CD4-positive, alpha-beta T cell treated with Interleukin-17A for 1 hour (primary cell): Measurements from ENCODE around the gene CIDEC.
A peak's percentile ranks its signal among the peaks of the same experiment; 100 is the strongest.

ENCODE experiments used
- DNase-seq: peaks from one replicate; pipeline ENCODE4 v3.0.0-alpha.2; 2020

The CIDEC gene

DNA sequence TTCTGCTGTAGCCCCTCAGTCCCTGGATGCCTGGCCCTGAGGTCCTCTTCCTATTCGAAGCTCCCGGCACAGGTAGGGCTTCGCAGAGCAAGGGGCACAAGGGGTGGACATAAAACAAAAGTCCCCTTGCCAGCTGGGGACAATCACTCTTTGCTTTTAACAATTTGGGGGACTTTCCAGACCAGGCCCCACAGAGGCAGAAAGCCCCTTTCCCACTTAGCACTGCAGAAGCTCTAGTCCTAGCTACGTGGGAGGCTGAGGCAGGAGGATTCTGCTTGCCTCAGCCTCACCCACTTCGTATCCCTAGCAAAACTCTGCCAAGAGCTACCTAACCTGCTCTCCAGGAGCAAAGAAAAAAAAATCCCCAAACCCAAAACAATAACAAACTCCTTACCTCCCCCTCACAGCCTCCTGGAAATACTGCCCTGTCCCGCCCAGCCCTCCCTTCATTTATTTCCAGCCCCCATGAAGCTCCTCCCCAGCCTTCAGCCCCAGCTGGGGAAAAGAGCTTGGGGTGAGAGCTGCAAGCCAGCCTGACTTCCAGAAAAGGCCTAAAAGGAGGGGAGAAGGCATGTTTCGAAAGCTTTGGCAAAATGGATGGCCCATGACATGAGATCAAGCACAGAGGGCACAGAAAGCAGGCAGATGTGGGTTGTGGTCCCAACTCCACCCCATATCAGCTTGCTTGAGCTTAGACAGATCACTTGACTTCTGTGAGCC, at the start of gene CIDEC:
TSS of gene CIDEC (minus strand) at position 424 of the 720 bp plus-strand sequence. CDS start 1,767 bp downstream, outside the sequence.
- no peak for DNase-seq

- DNase-seq = no peak
Observed at GRCh38 chr3:9928158-9928557, 48.1 kb upstream of the CIDEC start.

GRCh38 chr3:9918261-9919038, 38.4 kb upstream of the CIDEC start:
- DNase-seq = no peak

GRCh38 chr3:9917820-9918219, 37.8 kb upstream of the CIDEC start:
- no peak for DNase-seq

GRCh38 chr3:9916734-9917680, 37.0 kb upstream of the CIDEC start, which contains the start of gene IL17RC:
Gene IL17RC (plus strand): TSS chr3:9917098. CDS start chr3:9917316, 218 bp downstream.
- DNase-seq = no peak

- no peak for DNase-seq
Observed at GRCh38 chr3:9916346-9916733, 36.3 kb upstream of the CIDEC start.

DNA sequence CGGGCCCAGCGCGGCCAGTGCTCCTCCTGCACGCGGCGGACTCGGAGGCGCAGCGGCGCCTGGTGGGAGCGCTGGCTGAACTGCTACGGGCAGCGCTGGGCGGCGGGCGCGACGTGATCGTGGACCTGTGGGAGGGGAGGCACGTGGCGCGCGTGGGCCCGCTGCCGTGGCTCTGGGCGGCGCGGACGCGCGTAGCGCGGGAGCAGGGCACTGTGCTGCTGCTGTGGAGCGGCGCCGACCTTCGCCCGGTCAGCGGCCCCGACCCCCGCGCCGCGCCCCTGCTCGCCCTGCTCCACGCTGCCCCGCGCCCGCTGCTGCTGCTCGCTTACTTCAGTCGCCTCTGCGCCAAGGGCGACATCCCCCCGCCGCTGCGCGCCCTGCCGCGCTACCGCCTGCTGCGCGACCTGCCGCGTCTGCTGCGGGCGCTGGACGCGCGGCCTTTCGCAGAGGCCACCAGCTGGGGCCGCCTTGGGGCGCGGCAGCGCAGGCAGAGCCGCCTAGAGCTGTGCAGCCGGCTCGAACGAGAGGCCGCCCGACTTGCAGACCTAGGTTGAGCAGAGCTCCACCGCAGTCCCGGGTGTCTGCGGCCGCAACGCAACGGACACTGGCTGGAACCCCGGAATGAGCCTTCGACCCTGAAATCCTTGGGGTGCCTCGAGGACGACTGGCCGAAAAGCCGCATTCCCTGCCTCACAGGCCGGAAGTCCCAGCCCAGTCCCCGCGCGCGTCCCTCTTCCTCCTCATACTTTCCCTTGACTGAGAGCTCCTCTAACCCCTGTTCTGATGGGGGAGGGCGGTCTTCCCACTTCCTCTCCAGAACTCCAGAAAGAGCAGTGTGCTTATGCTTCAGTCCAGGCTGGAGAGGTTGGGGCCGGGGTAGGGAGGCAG, 35.4 kb upstream of the CIDEC start:
- DNase-seq = no peak

GRCh38 chr3:9914559-9915253, 34.7 kb upstream of the CIDEC start:
- DNase-seq = no peak

- DNase-seq = no peak
Observed at GRCh38 chr3:9914011-9914410, 34.0 kb upstream of the CIDEC start.

DNA sequence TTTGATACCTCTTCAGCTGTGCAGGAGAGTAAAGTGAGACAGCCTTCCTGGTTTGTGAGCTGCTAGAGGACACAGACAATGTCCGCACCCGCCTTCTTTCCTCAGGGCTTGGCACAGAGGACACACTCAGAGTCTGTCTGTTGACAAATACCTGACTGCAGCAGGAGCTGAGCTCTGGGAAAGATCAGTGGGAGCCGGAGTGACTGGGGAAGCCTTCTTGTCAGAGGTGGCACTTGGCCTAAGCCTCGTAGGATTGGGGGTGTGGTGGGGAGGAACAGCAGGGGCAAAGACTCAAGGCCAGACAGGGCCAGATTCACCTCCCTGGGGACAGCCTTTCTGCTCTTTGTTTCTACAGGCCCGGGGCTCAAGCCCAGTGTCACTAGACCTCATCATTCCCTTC, 33.5 kb upstream of the CIDEC start:
- no peak for DNase-seq

DNA sequence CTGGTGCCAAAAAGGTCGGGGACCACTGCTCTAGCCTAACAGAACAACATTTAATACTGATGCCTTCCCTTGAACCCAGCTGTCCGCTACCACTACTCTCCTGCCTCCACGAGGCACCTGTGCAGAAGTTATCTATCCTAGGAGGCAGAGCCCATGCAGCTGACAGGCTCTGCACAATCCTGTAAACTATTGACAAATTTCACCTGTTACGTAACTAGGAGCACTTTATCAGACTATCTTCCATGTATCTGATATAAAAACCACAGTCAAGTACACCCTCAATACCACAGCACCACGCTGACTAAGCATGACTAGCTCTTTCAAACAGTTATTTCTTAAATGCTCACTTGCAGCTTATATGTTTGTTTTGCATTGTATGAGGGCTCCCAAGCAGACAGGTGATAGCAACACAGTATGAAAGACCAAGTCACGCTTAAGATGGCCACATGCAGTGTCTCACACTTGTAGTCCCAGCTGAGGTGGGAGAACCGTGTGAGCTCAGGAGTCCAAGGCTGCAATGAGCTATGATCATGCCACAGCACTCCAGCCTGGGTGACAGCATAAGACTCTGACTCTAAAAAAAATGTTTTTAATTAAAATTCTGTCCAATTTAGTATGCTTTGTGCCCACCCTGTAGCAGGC, 32.4 kb upstream of the CIDEC start:
- peak; percentile 43 for DNase-seq

GRCh38 chr3:9911863-9912262, 31.8 kb upstream of the CIDEC start:
- no peak for DNase-seq

DNA sequence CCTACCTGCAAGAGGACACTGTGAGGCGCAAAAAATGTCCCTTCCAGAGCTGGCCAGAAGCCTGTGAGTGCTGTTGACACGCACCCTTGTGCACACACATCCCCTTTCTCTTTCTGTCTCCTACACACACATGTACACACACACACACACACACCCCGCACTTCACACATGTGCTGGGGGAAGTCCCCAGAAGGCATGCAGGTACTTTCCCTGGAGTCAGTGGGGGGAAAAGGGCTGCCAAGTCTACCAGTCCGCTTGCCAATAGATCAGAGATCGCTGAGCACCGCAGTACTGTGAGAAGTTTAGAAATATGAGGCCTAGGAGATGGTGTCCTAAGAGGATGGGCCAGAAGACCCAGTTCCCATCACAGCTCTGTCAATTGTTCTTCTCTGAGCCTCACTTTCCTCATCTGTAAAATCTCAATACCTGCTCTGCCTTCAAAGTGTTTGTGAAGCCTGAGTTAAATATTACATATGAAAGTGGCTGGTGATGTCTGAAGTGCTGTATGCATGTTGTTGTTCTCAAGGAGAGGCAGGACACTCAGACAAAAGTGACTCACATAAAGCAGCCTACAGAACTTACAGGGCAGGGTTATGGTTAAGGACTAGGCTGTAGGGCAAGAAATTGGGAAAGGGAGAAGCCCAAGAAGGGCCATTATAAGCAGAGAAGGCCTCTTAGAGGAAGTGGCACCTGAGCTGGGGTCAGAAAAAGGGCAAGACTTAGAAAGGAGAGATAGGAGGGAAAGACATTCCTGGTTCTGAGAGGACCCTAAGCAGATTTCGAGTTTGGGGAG, 29.4 kb upstream of the CIDEC start:
- peak; percentile 35 for DNase-seq

DNA sequence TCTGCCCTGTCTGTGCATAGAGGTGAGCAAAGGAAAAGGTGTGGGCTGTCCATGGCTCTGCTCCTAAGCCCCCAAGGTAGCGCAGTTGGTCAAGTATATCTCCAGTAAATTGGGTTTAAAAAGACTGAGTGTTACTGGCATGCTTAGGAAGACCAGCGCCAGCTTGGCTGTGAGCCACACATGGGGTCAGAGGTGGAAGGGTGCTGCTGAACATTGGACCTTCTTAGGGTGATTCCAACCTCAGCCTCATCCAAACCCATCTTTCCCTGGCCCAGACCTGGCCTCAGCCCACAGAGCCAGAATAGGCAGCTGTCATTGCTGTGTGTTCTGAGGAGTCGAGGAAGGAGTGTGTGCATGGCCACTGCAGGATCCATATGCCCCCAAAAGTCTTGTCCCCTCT, 28.2 kb upstream of the CIDEC start:
- DNase-seq = no peak

- no peak for DNase-seq
Observed at GRCh38 chr3:9906480-9906879, 26.4 kb upstream of the CIDEC start.

DNA sequence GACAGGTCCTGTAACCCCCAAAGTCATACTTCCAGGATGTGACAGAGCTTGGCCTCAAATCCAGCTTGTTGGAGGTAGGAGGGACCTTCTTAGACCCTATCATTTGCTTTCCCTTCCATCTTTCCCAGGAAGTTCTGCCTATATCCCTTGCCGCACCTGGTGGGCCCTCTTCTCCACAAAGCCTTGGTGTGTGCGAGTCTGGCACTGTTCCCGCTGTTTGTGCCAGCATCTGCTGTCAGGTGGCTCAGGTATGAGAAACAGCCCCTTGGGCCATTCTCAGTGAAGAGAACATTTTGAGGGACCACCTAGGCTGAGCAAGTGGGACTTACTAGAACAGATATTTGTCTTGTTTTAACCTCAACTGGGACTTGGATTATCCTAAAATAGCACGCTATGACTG, 23.9 kb upstream of the CIDEC start:
- DNase-seq = no peak

DNA sequence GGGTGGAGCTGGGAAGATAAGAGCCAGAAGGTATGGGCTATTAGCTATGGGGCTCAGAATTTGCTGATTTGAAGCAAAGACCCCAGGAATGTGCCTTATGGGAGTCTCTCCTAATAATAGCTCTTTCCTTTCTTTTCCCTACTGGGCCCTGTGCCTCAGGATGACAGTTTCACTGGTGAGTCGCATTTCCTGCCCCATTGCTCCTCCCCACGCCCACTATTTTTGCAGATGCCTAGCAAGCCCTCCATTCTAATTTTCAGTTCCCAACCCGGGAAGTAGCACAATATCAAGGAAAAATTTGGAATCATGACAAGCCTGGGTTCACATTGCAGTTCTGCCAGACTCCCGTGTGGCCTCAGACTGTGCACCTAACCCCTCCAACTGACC, 23.2 kb upstream of the CIDEC start:
- DNase-seq = no peak

DNA sequence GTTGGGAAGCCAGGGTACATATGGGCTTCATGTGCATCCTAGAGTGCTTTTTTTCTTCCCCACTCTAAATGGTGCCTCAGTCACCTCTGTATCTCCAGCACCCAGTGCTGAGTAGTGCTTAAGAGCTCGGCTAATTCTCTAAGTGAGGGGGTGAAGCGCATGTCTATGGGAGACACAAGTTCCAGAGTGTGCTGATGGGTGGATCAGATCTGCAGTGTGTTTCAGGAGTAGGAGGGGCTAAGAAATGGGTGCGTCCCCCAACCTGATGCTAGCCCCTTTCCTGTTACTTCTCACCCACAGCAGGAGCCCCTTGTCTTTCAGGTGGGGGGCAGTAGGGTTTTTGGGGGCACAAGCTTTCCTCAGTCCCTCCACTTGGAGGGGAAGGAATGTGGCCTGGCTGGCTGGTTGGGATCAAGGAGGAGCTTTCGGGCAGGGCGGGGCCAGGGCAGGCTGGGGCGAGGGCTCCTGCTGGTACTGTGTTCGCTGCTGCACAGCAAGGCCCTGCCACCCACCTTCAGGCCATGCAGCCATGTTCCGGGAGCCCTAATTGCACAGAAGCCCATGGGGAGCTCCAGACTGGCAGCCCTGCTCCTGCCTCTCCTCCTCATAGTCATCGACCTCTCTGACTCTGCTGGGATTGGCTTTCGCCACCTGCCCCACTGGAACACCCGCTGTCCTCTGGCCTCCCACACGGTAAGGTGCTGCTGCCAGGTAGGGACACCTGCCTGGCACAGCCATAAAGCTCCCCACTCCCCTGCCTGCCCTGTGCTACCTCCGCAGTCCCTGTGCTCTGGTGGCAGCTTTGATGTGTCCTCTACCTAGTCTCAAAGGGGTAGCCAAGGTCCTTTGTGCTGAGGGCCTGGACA, 22.6 kb upstream of the CIDEC start, which contains the start of gene IL17RE:
TSS of gene IL17RE (plus strand) at position 477 of the 866 bp plus-strand sequence. CDS start at position 562, 85 bp downstream.
- no peak for DNase-seq

GRCh38 chr3:9901967-9902366, 21.9 kb upstream of the CIDEC start:
- peak; percentile 53 for DNase-seq
